ENCODE results near the gene ABHD18.

- no peak for TF ChIP-seq CTCF (IDR thresholded peaks at IDR 0.05)
- TF ChIP-seq TEAD4 (IDR thresholded peaks at IDR 0.05; ENCODE audit: borderline replicate concordance, insufficient read depth), result no peak
- no peak for TF ChIP-seq USF1 (IDR thresholded peaks at IDR 0.05; ENCODE audit: borderline replicate concordance, low read depth)
Measured at GRCh38 chr4:128029907-128030306, 64.7 kb downstream of the ABHD18 start.
